ENCODE data around the gene FLYWCH1. TPM values are rescaled to one million over a fixed set of nuclear protein-coding genes. Genes with fewer than 3 reads are reported as not detected.

FLYWCH1 gene
- total and polyA plus RNA-seq, 9 of the 15 experiments (the other 6 are each of a cell fraction or from before 2014, with no cell fraction given): 0.18 to 33.6 (median 11.3) TPM

GRCh38 chr16:2987286-2987685, 75.6 kb downstream of the FLYWCH1 start:
- H3K36me3 ChIP-seq (ENCODE audit: control insufficient read depth, insufficient read depth, low read length): no peaks in the 10 kb centered on the region
- H3K9me1 ChIP-seq (ENCODE audit: control insufficient read depth, insufficient read depth, low read length): no peaks in the 10 kb centered on the region
- BruUV-seq (replicated peaks): no TSS peak
- FAIRE-seq (no peak), ATAC-seq (no peak), DNase-seq (ENCODE audit: extremely low read depth in 1 of 4, low spot score in 3 of 4) (no peak)
- H3K9ac ChIP-seq (ENCODE audit: insufficient read depth in 1 of 2, low read depth in 2 of 2, low read length in 2 of 2): peak overlapping the region in 1 of 2 experiments; percentile 64; a peak in 2 of 4 replicates
- H3K27ac ChIP-seq (ENCODE audit: extremely low read depth, low read depth, low read length): no peak overlapping the region
- CTCF ChIA-PET (ENCODE audit: low intra/inter-chr PET ratio): no interaction called here
- in situ Hi-C loops (cut with MboI): no loop called here
- no peaks in the 10 kb centered on the region for H3K27me3 ChIP-seq (ENCODE audit: control insufficient read depth in 2 of 2, insufficient read depth in 2 of 2, low read length in 2 of 2)
- no peaks in the 10 kb centered on the region for H3K9me3 ChIP-seq (replicated peaks; ENCODE audit: control insufficient read depth, insufficient read depth, low read depth, low read length)
- H4K20me1 ChIP-seq (replicated peaks; ENCODE audit: control insufficient read depth, insufficient read depth, low read length): no peaks in the 10 kb centered on the region
- H3K4me2 ChIP-seq (ENCODE audit: insufficient read depth, low read length): no peak overlapping the region
- intact Hi-C loops (cut with micrococcal nuclease): no loop called here
- H3K79me2 ChIP-seq (ENCODE audit: control insufficient read depth, insufficient read depth, low read length): no peaks in the 10 kb centered on the region
- WGBS (ENCODE audit: insufficient coverage, low coverage, missing lambda C conversion rate): 61% methylated on average over 8 of the region's 9 CpGs
- H3K4me1 ChIP-seq (replicated peaks in 1 of 2; ENCODE audit: control insufficient read depth in 2 of 2, insufficient read depth in 2 of 2, low read length in 2 of 2): peaks cover 11 to 65% of the 10 kb centered on the region in 2 experiments
- no peak overlapping the region for H2AFZ ChIP-seq (ENCODE audit: low read depth, low read length)
- POLR2A ChIA-PET: no interaction called here
- no peak overlapping the region for H3K4me3 ChIP-seq
- TF ChIP-seq VEZF1 (CRISPR knock-in tag; IDR thresholded peaks at IDR 0.05): no peak
- no peak for TF ChIP-seq CTCFL (IDR thresholded peaks at IDR 0.05; ENCODE audit: borderline replicate concordance, insufficient read depth, low read depth, low read length, poor library complexity, severe bottlenecking)
- no peak for TF ChIP-seq PHTF2 (CRISPR knock-in tag; IDR thresholded peaks at IDR 0.05)
- no peak for TF ChIP-seq TAF15 (IDR thresholded peaks at IDR 0.05; ENCODE audit: low read depth, low read length)
- TF ChIP-seq ELK1 (CRISPR knock-in tag; IDR thresholded peaks at IDR 0.05): no peak
- no peak for TF ChIP-seq BDP1 (IDR thresholded peaks at IDR 0.05; ENCODE audit: insufficient read depth, insufficient read length)
- TF ChIP-seq SMARCE1 (IDR thresholded peaks at IDR 0.05): no peak
- TF ChIP-seq ZNF512 (tag; IDR thresholded peaks at IDR 0.05): no peak
- no peak for TF ChIP-seq PHB (CRISPR knock-in tag; IDR thresholded peaks at IDR 0.05)

Measured in K562 (cell line).